Measurements from ENCODE around the gene ATP12A.

ATP12A gene

GRCh38 chr13:24691381-24691780 lies 11.2 kb downstream of the ATP12A start:
- TF ChIP-seq EZH2phosphoT487 (conservative IDR thresholded peaks at IDR 0.05; ENCODE audit: low read length) (no peak), CTCF (IDR thresholded peaks at IDR 0.05; ENCODE audit: insufficient read depth, low read length, poor library complexity, severe bottlenecking) (no peak)
- Histone ChIP-seq H3K27me3 (ENCODE audit: low read length) (no peaks in the 10 kb centered on the region), H3K79me2 (ENCODE audit: insufficient read depth, low read length) (no peaks in the 10 kb centered on the region), H3K4me3 (ENCODE audit: insufficient read depth, low read length, poor library complexity, severe bottlenecking) (no peak overlapping the region), H3K9me3 (ENCODE audit: insufficient read depth, low read length) (no peaks in the 10 kb centered on the region), H2AFZ (ENCODE audit: low read depth, low read length, severe bottlenecking) (no peak overlapping the region), H3K27ac (ENCODE audit: low read depth, low read length) (no peak overlapping the region), H3K9ac (ENCODE audit: low read length) (no peak overlapping the region), H3F3A (ENCODE audit: insufficient read depth) (no peaks in the 10 kb centered on the region), H3K9me2 (replicated peaks; ENCODE audit: insufficient read depth, low read length) (no peaks in the 10 kb centered on the region), H3K4me2 (ENCODE audit: low read depth, low read length, poor library complexity, severe bottlenecking) (no peak overlapping the region), H3K36me3 (ENCODE audit: low read length) (no peaks in the 10 kb centered on the region), H4K20me1 (ENCODE audit: low read depth, low read length) (no peaks in the 10 kb centered on the region)

GRCh38 chr13:24692561-24692960 lies 12.4 kb downstream of the ATP12A start:
- Histone ChIP-seq H3K79me2 (ENCODE audit: insufficient read depth, low read length) (no peaks in the 10 kb centered on the region), H3K36me3 (ENCODE audit: low read length) (no peaks in the 10 kb centered on the region), H3K27ac (ENCODE audit: low read depth, low read length) (no peak overlapping the region), H3K4me2 (ENCODE audit: low read depth, low read length, poor library complexity, severe bottlenecking) (no peak overlapping the region), H3K9ac (ENCODE audit: low read length) (no peak overlapping the region), H2AFZ (ENCODE audit: low read depth, low read length, severe bottlenecking) (no peak overlapping the region), H3F3A (ENCODE audit: insufficient read depth) (no peaks in the 10 kb centered on the region), H4K20me1 (ENCODE audit: low read depth, low read length) (no peaks in the 10 kb centered on the region), H3K4me3 (ENCODE audit: insufficient read depth, low read length, poor library complexity, severe bottlenecking) (no peak overlapping the region), H3K27me3 (ENCODE audit: low read length) (no peaks in the 10 kb centered on the region), H3K9me3 (ENCODE audit: insufficient read depth, low read length) (no peaks in the 10 kb centered on the region), H3K9me2 (replicated peaks; ENCODE audit: insufficient read depth, low read length) (no peaks in the 10 kb centered on the region)
- TF ChIP-seq EZH2phosphoT487 (conservative IDR thresholded peaks at IDR 0.05; ENCODE audit: low read length), result no peak

GRCh38 chr13:24693862-24694471 lies 13.8 kb downstream of the ATP12A start:
- no peaks in the 10 kb centered on the region for H3K9me3 ChIP-seq (ENCODE audit: insufficient read depth, low read length)
- TF ChIP-seq CTCF (IDR thresholded peaks at IDR 0.05; ENCODE audit: insufficient read depth, low read length, poor library complexity, severe bottlenecking), result peak; percentile 79
- no peak for TF ChIP-seq EZH2phosphoT487 (conservative IDR thresholded peaks at IDR 0.05; ENCODE audit: low read length)
- H3K4me2 ChIP-seq (ENCODE audit: low read depth, low read length, poor library complexity, severe bottlenecking), result no peak overlapping the region
- H3F3A ChIP-seq (ENCODE audit: insufficient read depth), result no peaks in the 10 kb centered on the region
- H3K9ac ChIP-seq (ENCODE audit: low read length), result no peak overlapping the region
- H3K9me2 ChIP-seq (replicated peaks; ENCODE audit: insufficient read depth, low read length), result no peaks in the 10 kb centered on the region
- H3K4me3 ChIP-seq (ENCODE audit: insufficient read depth, low read length, poor library complexity, severe bottlenecking), result no peak overlapping the region
- no peaks in the 10 kb centered on the region for H3K79me2 ChIP-seq (ENCODE audit: insufficient read depth, low read length)
- H4K20me1 ChIP-seq (ENCODE audit: low read depth, low read length), result no peaks in the 10 kb centered on the region
- no peak overlapping the region for H3K27ac ChIP-seq (ENCODE audit: low read depth, low read length)
- no peaks in the 10 kb centered on the region for H3K36me3 ChIP-seq (ENCODE audit: low read length)
- H3K27me3 ChIP-seq (ENCODE audit: low read length), result no peaks in the 10 kb centered on the region
- no peak overlapping the region for H2AFZ ChIP-seq (ENCODE audit: low read depth, low read length, severe bottlenecking)

GRCh38 chr13:24694907-24695306 lies 14.7 kb downstream of the ATP12A start:
- Histone ChIP-seq H3F3A (ENCODE audit: insufficient read depth) (no peaks in the 10 kb centered on the region), H3K36me3 (ENCODE audit: low read length) (no peaks in the 10 kb centered on the region), H3K27me3 (ENCODE audit: low read length) (no peaks in the 10 kb centered on the region), H3K4me3 (ENCODE audit: insufficient read depth, low read length, poor library complexity, severe bottlenecking) (no peak overlapping the region), H3K4me2 (ENCODE audit: low read depth, low read length, poor library complexity, severe bottlenecking) (no peak overlapping the region), H3K27ac (ENCODE audit: low read depth, low read length) (no peak overlapping the region), H3K9me2 (replicated peaks; ENCODE audit: insufficient read depth, low read length) (no peaks in the 10 kb centered on the region), H4K20me1 (ENCODE audit: low read depth, low read length) (no peaks in the 10 kb centered on the region), H2AFZ (ENCODE audit: low read depth, low read length, severe bottlenecking) (no peak overlapping the region), H3K9me3 (ENCODE audit: insufficient read depth, low read length) (no peaks in the 10 kb centered on the region), H3K9ac (ENCODE audit: low read length) (no peak overlapping the region), H3K79me2 (ENCODE audit: insufficient read depth, low read length) (no peaks in the 10 kb centered on the region)
- TF ChIP-seq EZH2phosphoT487 (conservative IDR thresholded peaks at IDR 0.05; ENCODE audit: low read length) (no peak), CTCF (IDR thresholded peaks at IDR 0.05; ENCODE audit: insufficient read depth, low read length, poor library complexity, severe bottlenecking) (no peak)
